Mesodermal cell (in vitro differentiated cells): Measurements from ENCODE around the gene TMEM94.

Source experiments
- H3K27ac ChIP-seq: 2 replicates; pipeline ENCODE4 v1.7.0; 2013; ENCODE audit warnings: mild to moderate bottlenecking, low read depth, low read length, moderate library complexity; ENCODE audit not compliant: severe bottlenecking
- H3K36me3 ChIP-seq: 2 replicates; pipeline ENCODE4 v1.7.1; 2013; ENCODE audit warnings: mild to moderate bottlenecking, low read length, moderate library complexity; ENCODE audit not compliant: control insufficient read depth, insufficient read depth
- H3K4me1 ChIP-seq: one replicate; pipeline ENCODE4 v1.7.1; 2013; ENCODE audit warnings: mild to moderate bottlenecking, low read length; ENCODE audit not compliant: insufficient read depth, control insufficient read depth, poor library complexity, severe bottlenecking
- H3K4me3 ChIP-seq: 2 replicates; pipeline ENCODE4 v1.7.0; 2013; ENCODE audit warnings: low read length, control low read depth, mild to moderate bottlenecking; ENCODE audit not compliant: insufficient read depth, poor library complexity, severe bottlenecking; ENCODE audit errors: extremely low read depth
- H3K9me3 ChIP-seq: 2 replicates; pipeline ENCODE4 v1.7.1; 2013; ENCODE audit warnings: mild to moderate bottlenecking, low read length, moderate library complexity; ENCODE audit not compliant: control insufficient read depth
- WGBS, 2 experiments: methylation state at CpG; one replicate each; pipeline ENCODE4 v1.1.5; 2013; ENCODE audit warnings: missing lambda C conversion rate in 2 of 2; ENCODE audit not compliant: insufficient coverage in 2 of 2; 5-methylcytosine and 5-hydroxymethylcytosine counted together

The TMEM94 gene

GRCh38 chr17:75504347-75505151, 48.1 kb downstream of the TMEM94 start:
- Histone ChIP-seq H3K4me1 (no peaks in the 10 kb centered on the region), H3K27ac (no peak overlapping the region), H3K9me3 (no peaks in the 10 kb centered on the region), H3K4me3 (no peak overlapping the region), H3K36me3 (peaks cover 58% of the 10 kb centered on the region)
- 89 to 92% methylated on average over 27 to 28 of the region's 32 CpGs for WGBS, 2 experiments

GRCh38 chr17:75505152-75505409, 48.6 kb downstream of the TMEM94 start:
- H3K9me3 ChIP-seq: no peaks in the 10 kb centered on the region
- no peak overlapping the region for H3K4me3 ChIP-seq
- H3K36me3 ChIP-seq: peaks cover 53% of the 10 kb centered on the region
- WGBS, 2 experiments: 89 to 100% methylated on average over 3 to 4 of the region's 4 CpGs
- H3K27ac ChIP-seq: no peak overlapping the region
- no peaks in the 10 kb centered on the region for H3K4me1 ChIP-seq

GRCh38 chr17:75505640-75506039, 49.2 kb downstream of the TMEM94 start:
- H3K27ac ChIP-seq: no peak overlapping the region
- H3K4me3 ChIP-seq: no peak overlapping the region
- H3K4me1 ChIP-seq: peaks cover 2% of the 10 kb centered on the region
- no peaks in the 10 kb centered on the region for H3K9me3 ChIP-seq
- peaks cover 47% of the 10 kb centered on the region for H3K36me3 ChIP-seq
- 94 to 97% methylated on average over 12 to 15 of the region's 15 CpGs for WGBS, 2 experiments

GRCh38 chr17:75506134-75506533, 49.7 kb downstream of the TMEM94 start:
- Histone ChIP-seq H3K9me3 (no peaks in the 10 kb centered on the region), H3K36me3 (peaks cover 42% of the 10 kb centered on the region), H3K4me3 (no peak overlapping the region), H3K27ac (no peak overlapping the region), H3K4me1 (peaks cover 4% of the 10 kb centered on the region)
- WGBS, 2 experiments: 96% methylated on average over 10 to 13 of the region's 21 CpGs

GRCh38 chr17:75506888-75507287, 50.5 kb downstream of the TMEM94 start:
- no peaks in the 10 kb centered on the region for H3K9me3 ChIP-seq
- no peak overlapping the region for H3K27ac ChIP-seq
- WGBS, 2 experiments: 96 to 97% methylated on average over 18 to 20 of the region's 20 CpGs
- H3K4me1 ChIP-seq: peaks cover 4% of the 10 kb centered on the region
- H3K36me3 ChIP-seq: peaks cover 42% of the 10 kb centered on the region
- H3K4me3 ChIP-seq: no peak overlapping the region

- no peak overlapping the region for H3K27ac ChIP-seq
- 85 to 87% methylated on average over 15 to 20 of the region's 27 CpGs for WGBS, 2 experiments
- H3K36me3 ChIP-seq: peaks cover 49% of the 10 kb centered on the region
- H3K4me1 ChIP-seq: peaks cover 5% of the 10 kb centered on the region
- H3K9me3 ChIP-seq: no peaks in the 10 kb centered on the region
- no peak overlapping the region for H3K4me3 ChIP-seq
Measured at GRCh38 chr17:75507733-75508719, 51.6 kb downstream of the TMEM94 start.

- WGBS, 2 experiments: 93 to 97% methylated on average over 4 to 5 of the region's 5 CpGs
- peaks cover 55% of the 10 kb centered on the region for H3K36me3 ChIP-seq
- H3K4me3 ChIP-seq: no peak overlapping the region
- H3K27ac ChIP-seq: no peak overlapping the region
- peaks cover 11% of the 10 kb centered on the region for H3K4me1 ChIP-seq
- no peaks in the 10 kb centered on the region for H3K9me3 ChIP-seq
Measured at GRCh38 chr17:75508931-75509361, 52.5 kb downstream of the TMEM94 start.

- peaks cover 17% of the 10 kb centered on the region for H3K4me1 ChIP-seq
- no peak overlapping the region for H3K4me3 ChIP-seq
- no peaks in the 10 kb centered on the region for H3K9me3 ChIP-seq
- WGBS, 2 experiments: 94% methylated on average over 6 to 10 of the region's 19 CpGs
- H3K36me3 ChIP-seq: peaks cover 50% of the 10 kb centered on the region
- H3K27ac ChIP-seq: no peak overlapping the region
Measured at GRCh38 chr17:75509528-75510258, 53.3 kb downstream of the TMEM94 start.

- H3K36me3 ChIP-seq: peaks cover 38% of the 10 kb centered on the region
- H3K4me1 ChIP-seq: peaks cover 17% of the 10 kb centered on the region
- H3K4me3 ChIP-seq: no peak overlapping the region
- WGBS, 2 experiments: 92 to 100% methylated on average over 1 to 2 of the region's 4 CpGs
- no peak overlapping the region for H3K27ac ChIP-seq
- H3K9me3 ChIP-seq: no peaks in the 10 kb centered on the region
Measured at GRCh38 chr17:75511270-75511609, 54.8 kb downstream of the TMEM94 start.
